GM12875 (cell line): ENCODE measurements around the gene HSP90AB1.

Experiments
- H3K4me3 ChIP-seq: one replicate; pipeline ENCODE4 v1.5.1; 2011; ENCODE audit warnings: low read depth, low read length, control low read depth
- CTCF ChIP-seq: IDR thresholded peaks from 2 replicates; pipeline ENCODE4 v1.5.1; 2011; ENCODE audit warnings: low read depth, mild to moderate bottlenecking, control low read depth, inconsistent platforms, low read length, moderate library complexity, borderline replicate concordance; ENCODE audit not compliant: insufficient read depth

The HSP90AB1 gene

GRCh38 chr6:44222486-44223318 is 24.2 kb upstream of the HSP90AB1 start:
- no peak for TF ChIP-seq CTCF
- H3K4me3 ChIP-seq, result peak overlapping the region; percentile 50

- H3K4me3 ChIP-seq, result peak within 1 kb of the TSS; percentile 50
- no peak for TF ChIP-seq CTCF
Measured at GRCh38 chr6:44223319-44224028, 23.4 kb upstream of the HSP90AB1 start, which contains the start of gene SLC29A1. Gene SLC29A1, plus strand, starts transcription at chr6:44223595. Its CDS starts 3,719 bp downstream, at chr6:44227314.

- TF ChIP-seq CTCF, result no peak
- peak overlapping the region; percentile 50 for H3K4me3 ChIP-seq
Measured at GRCh38 chr6:44224029-44224964, 22.6 kb upstream of the HSP90AB1 start.

- H3K4me3 ChIP-seq, result peak overlapping the region; percentile 50
Measured at GRCh38 chr6:44224965-44225305, 22.0 kb upstream of the HSP90AB1 start.

GRCh38 chr6:44225579-44226325 is 21.1 kb upstream of the HSP90AB1 start:
- TF ChIP-seq CTCF, result no peak
- no peak overlapping the region for H3K4me3 ChIP-seq

More at GRCh38 chr6:44224965-44225305, 22.0 kb upstream of the HSP90AB1 start:
- TF ChIP-seq CTCF, result no peak
